ENCODE measurements around the gene JUND.

GRCh38 chr19:18232540-18233223, 48.7 kb downstream of the JUND start:
- TF ChIP-seq RBBP5 (IDR thresholded peaks at IDR 0.05; ENCODE audit: borderline replicate concordance, low read depth, low read length) (no peak), NRF1 (IDR thresholded peaks at IDR 0.05; ENCODE audit: low read depth, low read length) (no peak), CTCF (IDR thresholded peaks at IDR 0.05; ENCODE audit: control extremely low read depth in 1 of 3, insufficient read depth in 1 of 3, low read depth in 1 of 3, low read length in 3 of 3) (peak; percentile 32 to 68 (median 39)), MAX (IDR thresholded peaks at IDR 0.05) (peak; percentile 61; the same call in 1 of the 2 replicates), TBP (IDR thresholded peaks at IDR 0.05; ENCODE audit: low read depth, low read length) (peak; percentile 25; the same call in 1 of the 2 replicates), CREB1 (IDR thresholded peaks at IDR 0.05) (no peak; the same call in 1 of the 2 replicates)

Data from H1 (cell line).